H1 (cell line): Measurements from ENCODE around the gene SLX9. TPM values are rescaled to one million over a fixed set of nuclear protein-coding genes. Genes with fewer than 3 reads are reported as not detected.
A peak's percentile ranks its signal among the peaks of the same experiment; 100 is the strongest.

ENCODE experiments used
- CTCF ChIA-PET: fragments of 300-600 bp; sonication (Branson Sonifier 250); formaldehyde crosslinking; loops from one replicate; lab custom pipeline; 2021; ENCODE audit not compliant: partially characterized antibody; lab: Charles Lee
- POLR2A ChIA-PET: fragments of 300-600 bp; sonication (Branson Sonifier 250); formaldehyde crosslinking; loops from one replicate; lab custom pipeline; 2021; ENCODE audit warnings: inconsistent platforms; ENCODE audit not compliant: partially characterized antibody; lab: Charles Lee
- DNase-seq, 2 experiments: peaks; one replicate each; pipeline versions ENCODE4 v3.0.0 to v3.0.0-alpha.2; 2010 to 2022; ENCODE audit warnings: low spot score in 2 of 2, low read depth in 1 of 2, mixed read lengths in 1 of 2
- FAIRE-seq: peaks from 2 replicates; lab custom pipeline; 2011; peaks lifted over from hg19 to GRCh38; lab: Jason Lieb, UNC
- H2AFZ ChIP-seq: 2 replicates; pipeline ENCODE4 v1.8.1; 2012; ENCODE audit warnings: low read length, inconsistent platforms
- H2AK5ac ChIP-seq: 2 replicates; pipeline ENCODE4 v1.6.1; 2013; ENCODE audit warnings: low read depth, low read length
- H2BK120ac ChIP-seq: replicated peaks from 2 replicates; pipeline ENCODE3; 2013; ENCODE audit warnings: low read depth, low read length, inconsistent platforms
- H2BK12ac ChIP-seq: 2 replicates; pipeline ENCODE4 v1.6.1; 2013; ENCODE audit warnings: low read depth, low read length
- H2BK15ac ChIP-seq: 2 replicates; pipeline ENCODE4 v1.6.1; 2013; ENCODE audit warnings: low read length
- H2BK20ac ChIP-seq: 2 replicates; pipeline ENCODE4 v1.6.1; 2013; ENCODE audit warnings: low read length
- H2BK5ac ChIP-seq: 2 replicates; pipeline ENCODE4 v1.6.1; 2013; ENCODE audit warnings: low read depth, low read length
- H3K14ac ChIP-seq: 2 replicates; pipeline ENCODE4 v1.6.1; 2013; ENCODE audit warnings: inconsistent platforms; ENCODE audit not compliant: insufficient read length
- H3K18ac ChIP-seq: 2 replicates; pipeline ENCODE4 v1.6.1; 2013; ENCODE audit warnings: low read length; ENCODE audit errors: extremely low read depth
- H3K23ac ChIP-seq: 2 replicates; pipeline ENCODE4 v1.6.1; 2013; ENCODE audit warnings: inconsistent platforms; ENCODE audit not compliant: insufficient read length
- H3K23me2 ChIP-seq: 2 replicates; pipeline ENCODE4 v1.6.1; 2013; ENCODE audit warnings: low read depth, low read length
- H3K27ac ChIP-seq: 2 replicates; pipeline ENCODE4 v1.6.1; 2011; ENCODE audit warnings: low read depth, low read length, inconsistent platforms
- H3K27me3 ChIP-seq, 4 experiments: replicated peaks in 1 of 4; 1 replicate in 1 of 4; 2 replicates in 3 of 4; pipeline versions ENCODE4 v1.6.1 to v1.8.1; 2011 to 2013; ENCODE audit warnings: low read length in 3 of 4, mild to moderate bottlenecking in 3 of 4, inconsistent platforms in 2 of 4, mixed read lengths in 2 of 4, moderate library complexity in 1 of 4; ENCODE audit not compliant: control insufficient read depth in 3 of 4, insufficient read depth in 3 of 4; ENCODE audit errors: extremely low read depth in 1 of 4
- H3K36me3 ChIP-seq, 4 experiments: 2 replicates each; pipeline versions ENCODE4 v1.6.1 to v1.8.1; 2011 to 2013; ENCODE audit warnings: mild to moderate bottlenecking in 4 of 4, low read length in 3 of 4, moderate library complexity in 2 of 4, control low read depth in 1 of 4, inconsistent platforms in 1 of 4; ENCODE audit not compliant: insufficient read depth in 4 of 4, control insufficient read depth in 2 of 4
- H3K4ac ChIP-seq: replicated peaks from 2 replicates; pipeline ENCODE3; 2013; ENCODE audit warnings: low read length, low read depth, mixed read lengths, inconsistent platforms; ENCODE audit not compliant: insufficient read length
- H3K4me1 ChIP-seq, 4 experiments: replicated peaks in 1 of 4; 1 replicate in 1 of 4; 2 replicates in 3 of 4; pipeline versions ENCODE4 v1.6.1 to v1.8.1; 2011 to 2013; ENCODE audit warnings: low read length in 3 of 4, inconsistent platforms in 2 of 4, mixed read lengths in 1 of 4; ENCODE audit not compliant: insufficient read depth in 4 of 4, control insufficient read depth in 3 of 4
- H3K4me2 ChIP-seq, 2 experiments: 2 replicates each; pipeline versions ENCODE4 v1.6.1 to v1.8.1; 2011 to 2013; ENCODE audit warnings: low read depth in 2 of 2, low read length in 2 of 2, control low read depth in 1 of 2, inconsistent platforms in 1 of 2, mild to moderate bottlenecking in 1 of 2; ENCODE audit not compliant: insufficient read depth in 1 of 2
- H3K4me3 ChIP-seq, 4 experiments: fragments of 200-600, 300-600 bp in 1 of 4; sonication (generic), shearing (Covaris generic), sonication (Bioruptor Twin) in 1 of 4; 2 replicates each; pipeline versions ENCODE4 v1.5.1 to v1.8.1; 2011 to 2016; ENCODE audit warnings: low read length in 4 of 4, low read depth in 3 of 4, control low read depth in 2 of 4, inconsistent platforms in 2 of 4, mild to moderate bottlenecking in 2 of 4, mixed read lengths in 1 of 4, moderate library complexity in 1 of 4; ENCODE audit not compliant: insufficient read depth in 2 of 4; ENCODE audit errors: extremely low read depth in 1 of 4
- H3K56ac ChIP-seq: replicated peaks from 2 replicates; pipeline ENCODE3; 2013; ENCODE audit warnings: low read depth, mild to moderate bottlenecking, mixed read lengths, low read length, inconsistent platforms; ENCODE audit not compliant: insufficient read length
- H3K79me1 ChIP-seq: 2 replicates; pipeline ENCODE4 v1.6.1; 2013; ENCODE audit warnings: low read depth, low read length, control low read depth
- H3K79me2 ChIP-seq, 2 experiments: 2 replicates each; pipeline versions ENCODE4 v1.6.1 to v1.8.1; 2012 to 2013; ENCODE audit warnings: low read length in 2 of 2, mild to moderate bottlenecking in 2 of 2, inconsistent platforms in 1 of 2; ENCODE audit not compliant: insufficient read depth in 2 of 2, control insufficient read depth in 1 of 2
- H3K9ac ChIP-seq, 4 experiments: replicated peaks in 1 of 4; 1 replicate in 1 of 4; 2 replicates in 3 of 4; pipeline versions ENCODE4 v1.6.1 to v1.8.1; 2011 to 2013; ENCODE audit warnings: low read depth in 3 of 4, low read length in 3 of 4, control low read depth in 2 of 4, mild to moderate bottlenecking in 2 of 4, moderate library complexity in 2 of 4, inconsistent platforms in 1 of 4; ENCODE audit errors: extremely low read depth in 1 of 4
- H3K9me3 ChIP-seq, 2 experiments: 2 replicates each; pipeline versions ENCODE4 v1.6.1 to v1.8.1; 2012 to 2013; ENCODE audit warnings: mild to moderate bottlenecking in 2 of 2, moderate library complexity in 2 of 2, control low read depth in 1 of 2, inconsistent platforms in 1 of 2, low read depth in 1 of 2, low read length in 1 of 2, mixed read lengths in 1 of 2; ENCODE audit not compliant: insufficient read depth in 2 of 2
- H4K20me1 ChIP-seq, 2 experiments: replicated peaks in 1 of 2; 2 replicates each; pipeline versions ENCODE3 to v1.8.1; 2011 to 2013; ENCODE audit warnings: inconsistent platforms in 2 of 2, low read length in 2 of 2, mild to moderate bottlenecking in 1 of 2; ENCODE audit not compliant: insufficient read depth in 2 of 2, control insufficient read depth in 1 of 2
- H4K5ac ChIP-seq: 2 replicates; pipeline ENCODE4 v1.6.1; 2013; ENCODE audit warnings: low read length, low read depth, mixed read lengths, inconsistent platforms; ENCODE audit not compliant: insufficient read length
- H4K8ac ChIP-seq: 2 replicates; pipeline ENCODE4 v1.8.0; 2013; ENCODE audit warnings: mild to moderate bottlenecking, moderate library complexity, low read length, inconsistent platforms; ENCODE audit not compliant: insufficient read depth; ENCODE audit errors: extremely low read depth
- H4K91ac ChIP-seq: replicated peaks from 2 replicates; pipeline ENCODE3; 2013; ENCODE audit warnings: low read length, mixed read lengths, inconsistent platforms; ENCODE audit not compliant: insufficient read length
- EGR1 ChIP-seq: IDR thresholded peaks from 2 replicates; pipeline ENCODE4 v1.6.1; 2011; ENCODE audit warnings: low read depth, low read length, borderline replicate concordance
- KDM4A ChIP-seq: IDR thresholded peaks from one replicate; pipeline ENCODE4 v1.7.1; 2012; ENCODE audit warnings: low read depth, mild to moderate bottlenecking, moderate library complexity, low read length, inconsistent platforms; ENCODE audit not compliant: severe bottlenecking
- SP1 ChIP-seq: IDR thresholded peaks from 2 replicates; pipeline ENCODE4 v1.6.1; 2011; ENCODE audit warnings: low read depth, low read length
- WGBS, 2 experiments: shearing (Covaris generic) in 1 of 2; methylation state at CpG; one replicate each; pipeline versions ENCODE4 v1.1.6 to v1.1.7; 2013 to 2015; ENCODE audit warnings: low lambda C conversion rate in 2 of 2, mixed read lengths in 2 of 2, inconsistent platforms in 1 of 2, low coverage in 1 of 2, missing lambda C conversion rate in 1 of 2; ENCODE audit not compliant: insufficient replicate concordance in 2 of 2, insufficient coverage in 1 of 2, insufficient read length in 1 of 2; ENCODE audit errors: extremely low coverage in 1 of 2, missing lambda C conversion rate in 1 of 2; 5-methylcytosine and 5-hydroxymethylcytosine counted together
- polyA plus RNA-seq, 7 experiments: library from polyadenylated mRNA; depleted of rRNA in 3 of 7; stranded (reverse) in 5 of 7; unstranded in 2 of 7; fragments of >200 nt in 5 of 7; fragments of 200-250 nt in 2 of 7; gene quantifications; 1 replicate in 5 of 7; 2 replicates in 1 of 7; 4 replicates in 1 of 7; pipeline versions ENCODE4 v1.2.1 to v1.2.3, GENCODE V29; 2011 to 2013; ENCODE audit warnings: missing spikeins in 2 of 7, mixed read lengths in 2 of 7
- total RNA-seq: library from RNA; stranded (reverse); fragmentation: NEBNext Ultra II Directional; extraction: Animal tissue kit (Norgen Biotek cat#: 25700); gene quantifications from 2 replicates; pipeline ENCODE4 v1.2.1, GENCODE V29; 2021
- TF ChIP-seq, protein P1 (sequence below), 3 experiments: IDR thresholded peaks; 1 replicate in 2 of 3; 2 replicates in 1 of 3; pipeline versions ENCODE4 v1.5.1 to v1.6.1; 2011; ENCODE audit warnings: low read length in 3 of 3, mild to moderate bottlenecking in 3 of 3, inconsistent platforms in 2 of 3, low read depth in 1 of 3, moderate library complexity in 1 of 3; ENCODE audit not compliant: insufficient read depth in 1 of 3; ENCODE audit errors: control extremely low read depth in 1 of 3

SLX9 gene
- total and polyA plus RNA-seq, 2 of the 8 experiments (the other 6 are each of a cell fraction or from before 2014, with no cell fraction given): 17.7 to 57.3 TPM

DNA sequence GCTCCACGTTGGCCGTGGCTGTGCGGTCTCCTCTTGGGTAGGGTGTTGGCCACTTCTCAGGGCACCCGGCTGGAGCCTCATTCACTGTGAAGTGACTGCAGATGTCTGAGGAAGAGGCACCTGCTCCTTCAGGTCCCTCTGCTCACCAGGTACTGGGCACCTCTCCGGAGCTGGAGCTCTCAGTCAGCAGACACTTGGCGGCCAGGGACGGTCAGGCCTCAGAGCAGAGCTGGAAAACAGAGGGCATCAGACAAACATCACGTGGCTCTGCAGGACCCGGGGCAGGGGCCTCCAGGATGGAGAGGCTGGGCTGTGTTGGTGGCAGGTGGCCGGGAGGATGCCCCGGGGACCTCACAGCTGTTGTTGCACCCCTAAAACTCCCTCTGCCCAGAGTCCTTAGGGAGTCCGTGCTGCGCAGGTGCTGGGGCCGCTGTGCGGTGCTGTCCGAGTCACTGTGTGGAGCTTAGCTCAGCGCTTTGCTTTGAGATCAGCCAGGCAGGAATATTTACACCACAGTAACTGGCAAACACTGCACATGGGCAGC lies 59.7 kb downstream of the SLX9 start:
- Histone ChIP-seq H2BK12ac (no peak overlapping the region), H4K91ac (no peak overlapping the region), H3K18ac (no peak overlapping the region), H3K79me2 (no peaks in the 10 kb centered on the region), H3K4me1 (peaks cover 0 to 3% (median 0%) of the 10 kb centered on the region in 4 experiments; a peak in 1 of 7 replicates), H2BK5ac (no peak overlapping the region), H3K79me1 (no peaks in the 10 kb centered on the region), H4K20me1 (no peaks in the 10 kb centered on the region), H3K27ac (no peak overlapping the region), H2AFZ (no peak overlapping the region), H3K23me2 (no peaks in the 10 kb centered on the region), H3K36me3 (no peaks in the 10 kb centered on the region), H3K56ac (no peak overlapping the region), H2BK15ac (0 out of 2 replicates have a peak overlapping the region, but pooled peaks have one; percentile 29), H3K4ac (no peak overlapping the region), H2BK20ac (no peak overlapping the region), H3K14ac (no peak overlapping the region), H3K4me3 (no peak overlapping the region), H4K5ac (no peak overlapping the region), H4K8ac (peak overlapping the region; percentile 71), H3K9me3 (no peaks in the 10 kb centered on the region), H3K9ac (no peak overlapping the region), H2AK5ac (no peak overlapping the region), H3K4me2 (no peak overlapping the region), H3K23ac (no peak overlapping the region), H3K27me3 (no peaks in the 10 kb centered on the region; a peak in 1 of 7 replicates), H2BK120ac (no peak overlapping the region)
- ChIA-PET POLR2A (interaction anchor here (1.3 kb wide), 1 partner anchor 13 kb away, joined by 5 read pairs; no protein-coding TSS in a partner anchor), CTCF (interaction anchor here (0.7 to 4.3 kb wide), 12 partner anchors 10 to 456 kb away, joined by 3 to 20 read pairs (median 3); no protein-coding TSS in a partner anchor)
- DNase-seq (no peak), FAIRE-seq (no peak)
- 88% methylated on average over 17 of the region's 17 CpGs; no CpG with 5 or more reads in 1 of the 2 experiments for WGBS, 2 experiments
- no peak for TF ChIP-seq SP1
- no peak for TF ChIP-seq KDM4A
- TF ChIP-seq, protein P1, sequence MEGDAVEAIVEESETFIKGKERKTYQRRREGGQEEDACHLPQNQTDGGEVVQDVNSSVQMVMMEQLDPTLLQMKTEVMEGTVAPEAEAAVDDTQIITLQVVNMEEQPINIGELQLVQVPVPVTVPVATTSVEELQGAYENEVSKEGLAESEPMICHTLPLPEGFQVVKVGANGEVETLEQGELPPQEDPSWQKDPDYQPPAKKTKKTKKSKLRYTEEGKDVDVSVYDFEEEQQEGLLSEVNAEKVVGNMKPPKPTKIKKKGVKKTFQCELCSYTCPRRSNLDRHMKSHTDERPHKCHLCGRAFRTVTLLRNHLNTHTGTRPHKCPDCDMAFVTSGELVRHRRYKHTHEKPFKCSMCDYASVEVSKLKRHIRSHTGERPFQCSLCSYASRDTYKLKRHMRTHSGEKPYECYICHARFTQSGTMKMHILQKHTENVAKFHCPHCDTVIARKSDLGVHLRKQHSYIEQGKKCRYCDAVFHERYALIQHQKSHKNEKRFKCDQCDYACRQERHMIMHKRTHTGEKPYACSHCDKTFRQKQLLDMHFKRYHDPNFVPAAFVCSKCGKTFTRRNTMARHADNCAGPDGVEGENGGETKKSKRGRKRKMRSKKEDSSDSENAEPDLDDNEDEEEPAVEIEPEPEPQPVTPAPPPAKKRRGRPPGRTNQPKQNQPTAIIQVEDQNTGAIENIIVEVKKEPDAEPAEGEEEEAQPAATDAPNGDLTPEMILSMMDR (IDR thresholded peaks at IDR 0.05; ENCODE audit: control extremely low read depth in 1 of 3, insufficient read depth in 1 of 3, low read depth in 1 of 3, low read length in 3 of 3): no peak
- no peak for TF ChIP-seq EGR1
